NCI-H1092 (cell line): ENCODE data around the gene NUP214.

Experiments
- DNase-seq: peaks from one replicate; lab custom pipeline; 2025; lab: John Stamatoyannopoulos, UW

The NUP214 gene

DNA sequence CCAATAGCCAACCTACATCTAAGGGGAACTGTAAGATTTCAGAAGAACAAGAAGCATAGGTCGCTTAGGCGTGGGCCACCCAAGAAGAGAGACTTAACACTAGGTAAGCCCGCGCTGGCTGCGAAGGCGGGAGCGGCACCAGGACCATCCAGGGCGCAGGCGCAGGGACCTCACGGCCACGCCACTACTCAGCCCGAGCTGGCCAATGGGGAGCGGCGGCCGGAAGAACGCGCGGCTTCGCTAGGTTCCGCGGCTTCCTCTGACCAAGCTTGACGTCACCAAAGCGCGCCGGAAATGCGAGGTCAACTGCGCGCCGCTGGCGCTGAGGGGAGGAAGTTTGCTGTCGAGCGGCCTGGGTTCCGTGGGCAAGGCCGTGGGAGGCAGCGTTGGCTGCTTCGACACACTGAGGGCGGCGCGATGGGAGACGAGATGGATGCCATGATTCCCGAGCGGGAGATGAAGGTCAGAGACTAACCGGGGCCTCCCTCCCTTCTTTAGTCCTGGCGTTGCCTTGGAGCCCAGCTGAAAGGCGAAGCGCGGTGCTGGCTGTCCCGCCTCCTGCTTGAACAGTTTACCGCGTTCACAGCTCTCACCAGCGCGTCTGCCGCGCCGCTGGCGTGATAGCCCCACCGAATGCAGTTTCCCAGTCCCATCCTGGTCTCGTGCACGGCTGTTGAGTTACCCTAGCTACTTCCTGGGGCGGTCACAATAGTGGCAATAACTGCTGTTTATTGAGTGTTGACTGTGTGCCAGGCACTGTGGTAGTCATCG, at the start of gene NUP214:
NUP214 (plus strand) TSS at position 299 of the 771 bp plus-strand sequence; CDS start at position 418, 119 bp downstream.
- peak; percentile 98 for DNase-seq

DNA sequence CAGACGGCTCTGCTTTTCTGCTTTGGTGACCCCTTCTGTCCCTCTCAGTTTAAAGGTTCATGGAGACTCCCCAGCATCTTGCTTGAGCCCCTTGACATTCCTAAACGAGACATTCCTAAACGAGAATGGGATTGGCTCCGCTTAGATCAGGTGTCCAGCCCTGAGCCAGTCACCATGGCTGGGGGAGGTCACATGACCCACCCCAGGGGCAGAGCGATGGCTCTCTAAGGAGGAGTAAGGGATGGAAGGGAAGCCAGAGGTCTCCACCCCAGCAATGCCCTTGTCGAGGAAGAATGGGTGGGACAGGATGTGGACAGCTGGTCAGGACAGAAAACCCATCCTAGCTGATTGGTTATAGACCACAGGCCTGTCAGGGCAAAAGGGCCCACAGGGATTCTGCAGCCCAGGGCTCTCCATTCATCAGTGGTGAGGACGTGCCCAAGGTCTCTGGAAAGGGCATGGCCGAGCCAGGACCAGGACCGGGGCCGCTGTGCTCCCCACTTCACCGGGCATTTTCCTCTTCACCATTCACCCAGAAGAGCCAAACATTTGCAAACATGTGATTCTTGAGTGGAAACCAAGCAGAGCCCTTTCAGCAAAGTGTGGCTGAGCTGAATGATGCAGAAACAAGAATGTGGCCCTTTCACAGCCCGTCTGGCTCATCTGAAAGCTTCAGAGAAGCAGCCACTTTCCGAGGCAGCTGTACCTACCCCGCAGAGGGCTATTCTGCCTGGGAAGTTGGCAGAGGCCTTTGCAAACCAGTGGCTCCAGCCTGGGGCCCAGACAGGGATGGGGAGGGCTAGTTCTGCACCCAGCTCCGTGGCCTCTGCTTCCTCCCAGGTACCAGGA, 48.8 kb upstream of the NUP214 start:
- DNase-seq, result no peak

DNA sequence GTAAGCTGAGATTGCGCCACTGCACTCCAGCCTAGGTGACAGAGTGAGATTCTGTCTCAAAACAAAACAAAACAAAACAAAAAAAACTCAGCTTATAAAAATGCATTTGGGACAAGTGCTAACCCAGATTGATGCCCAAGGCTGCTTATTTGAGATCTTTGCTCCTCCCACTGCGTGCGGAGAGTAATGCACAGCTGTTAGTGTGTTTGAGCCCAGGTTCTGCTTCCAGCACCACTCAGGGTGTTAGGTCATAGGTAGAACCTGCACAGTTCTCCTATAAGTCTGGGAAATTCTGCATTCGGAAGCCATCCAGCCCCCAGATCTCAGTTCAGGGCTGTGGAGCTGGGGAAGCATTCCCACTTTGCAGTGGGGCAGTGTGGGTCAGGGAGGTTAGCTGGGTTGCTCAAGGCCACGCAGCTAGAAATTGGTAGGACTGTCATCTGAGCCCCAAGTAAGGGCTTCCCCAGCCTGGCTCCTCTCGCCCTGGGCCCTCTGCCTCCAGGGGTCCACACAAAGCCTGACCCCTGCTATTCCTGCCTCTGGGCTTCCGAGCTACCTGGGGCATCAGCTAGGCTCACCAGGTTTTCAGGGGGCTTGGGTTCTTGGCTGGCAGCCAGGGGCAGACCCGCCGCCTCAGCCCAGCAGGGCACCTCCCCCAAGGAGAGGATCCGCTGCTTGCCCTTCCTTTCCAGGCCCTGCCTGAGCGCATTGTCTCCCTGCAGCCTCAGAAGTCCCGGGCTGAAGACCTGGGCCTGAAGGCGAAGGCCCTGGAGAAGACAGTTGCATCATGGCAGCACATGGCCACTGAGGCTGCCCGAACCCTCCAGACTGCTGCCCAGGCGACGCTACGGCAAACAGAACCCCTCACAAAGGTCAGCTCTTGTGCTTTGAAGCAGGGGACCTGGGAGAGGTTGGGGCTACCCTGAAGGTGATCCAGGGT, 46.7 kb upstream of the NUP214 start:
- no peak for DNase-seq

DNA sequence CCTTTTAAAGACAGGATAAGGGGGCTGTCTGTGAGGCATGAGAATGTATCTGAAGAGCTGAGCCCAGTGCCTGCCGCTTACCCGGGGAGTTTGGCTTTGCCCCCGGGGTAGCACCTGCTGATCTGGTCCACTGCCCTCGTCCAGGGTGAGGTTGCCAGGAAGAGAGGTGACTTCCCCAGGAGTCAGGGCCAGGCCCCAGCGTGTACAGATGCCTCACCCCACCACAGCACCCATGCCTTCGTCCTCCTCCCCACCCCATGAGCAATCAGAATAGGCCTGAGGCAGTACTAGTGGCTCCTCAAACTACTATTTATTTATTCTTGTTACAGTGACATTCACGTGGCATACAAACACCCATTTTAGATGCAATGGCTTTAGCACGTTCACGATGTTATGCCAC, 44.8 kb upstream of the NUP214 start:
- no peak for DNase-seq

DNA sequence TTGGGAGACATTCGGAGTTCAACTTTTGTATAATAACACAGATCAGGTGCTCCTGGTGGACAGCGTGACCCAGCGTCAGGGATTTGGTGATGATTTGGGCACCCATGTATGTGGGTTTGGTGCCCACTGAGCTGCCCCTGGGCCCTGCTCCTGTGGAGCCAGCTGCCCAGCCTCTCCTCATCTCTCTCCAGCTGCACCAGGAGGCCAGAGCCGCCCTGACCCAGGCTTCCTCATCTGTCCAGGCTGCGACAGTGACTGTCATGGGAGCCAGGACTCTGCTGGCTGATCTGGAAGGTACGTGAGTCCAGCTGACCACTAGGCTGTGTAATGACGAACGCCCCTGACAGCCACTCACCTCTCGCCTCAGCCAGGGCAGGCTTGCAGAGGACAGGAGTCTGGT, 43.5 kb upstream of the NUP214 start:
- DNase-seq, result no peak

DNA sequence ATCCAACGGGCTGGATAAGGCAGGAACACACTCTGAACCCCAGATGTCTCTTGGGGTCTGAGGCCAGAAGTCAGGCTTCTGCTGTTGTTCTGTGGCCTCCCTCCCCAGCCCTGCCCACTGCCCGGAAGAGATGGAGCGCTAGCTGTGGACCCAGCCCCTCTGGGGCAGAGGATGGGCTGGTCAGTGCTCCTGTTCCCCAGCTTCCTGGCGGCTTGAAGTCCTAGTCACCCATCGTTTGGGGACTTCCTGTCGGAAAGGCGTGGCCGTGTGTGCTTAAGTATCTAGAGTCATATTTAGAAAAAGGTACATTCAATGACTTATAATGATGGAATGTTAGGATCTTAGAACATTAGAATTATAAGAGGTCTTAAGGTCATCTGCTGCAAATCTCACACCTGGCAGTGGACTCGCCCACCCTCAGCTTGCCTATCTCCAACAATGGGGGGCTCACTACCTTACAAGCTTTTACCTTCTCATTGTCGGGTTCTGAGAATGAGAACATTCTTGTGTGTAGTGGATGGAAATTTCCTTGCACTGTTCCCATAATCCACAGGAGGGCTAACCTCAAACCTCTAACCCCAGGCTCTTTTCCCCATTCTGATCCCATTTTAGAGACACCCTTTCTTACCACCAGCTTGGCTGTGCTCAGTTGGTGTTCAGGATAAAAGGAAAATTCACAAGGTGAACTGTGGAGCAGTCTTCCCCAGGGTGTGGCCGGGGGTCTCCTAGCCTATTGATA, 42.4 kb upstream of the NUP214 start:
- DNase-seq, result no peak

DNA sequence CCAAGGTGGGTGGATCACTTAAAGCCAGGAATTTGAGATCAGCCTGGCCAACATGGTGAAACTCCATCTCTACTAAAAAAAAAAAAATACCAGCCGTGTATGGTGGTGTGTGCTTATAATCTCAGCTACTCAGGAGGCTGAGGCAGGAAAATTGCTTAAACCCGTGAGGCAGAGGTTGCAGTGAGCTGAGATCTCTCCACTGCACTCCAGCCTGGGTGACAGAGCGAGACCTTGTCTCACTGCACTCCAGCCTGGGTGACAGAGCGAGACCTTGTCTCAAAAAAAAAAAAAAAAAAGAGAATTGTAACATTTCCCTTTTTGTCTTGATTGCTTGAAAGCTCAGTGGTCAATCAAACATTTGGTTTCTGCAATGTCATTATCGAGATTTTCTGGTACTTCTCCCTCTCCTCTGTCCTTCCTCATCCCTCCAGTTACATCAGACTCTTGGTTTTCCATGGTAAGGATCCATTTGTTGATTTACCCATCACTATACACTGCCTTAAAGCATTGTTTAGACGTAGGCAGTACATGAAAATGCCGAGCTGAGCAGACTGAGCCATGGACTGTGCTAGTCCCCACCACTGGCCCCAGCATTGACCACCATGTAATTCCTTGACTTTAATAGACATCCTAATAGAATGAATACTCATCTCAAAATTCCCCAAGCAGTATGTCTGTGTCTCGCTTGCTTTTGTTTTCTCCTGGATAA, 40.6 kb upstream of the NUP214 start:
- no peak for DNase-seq

DNA sequence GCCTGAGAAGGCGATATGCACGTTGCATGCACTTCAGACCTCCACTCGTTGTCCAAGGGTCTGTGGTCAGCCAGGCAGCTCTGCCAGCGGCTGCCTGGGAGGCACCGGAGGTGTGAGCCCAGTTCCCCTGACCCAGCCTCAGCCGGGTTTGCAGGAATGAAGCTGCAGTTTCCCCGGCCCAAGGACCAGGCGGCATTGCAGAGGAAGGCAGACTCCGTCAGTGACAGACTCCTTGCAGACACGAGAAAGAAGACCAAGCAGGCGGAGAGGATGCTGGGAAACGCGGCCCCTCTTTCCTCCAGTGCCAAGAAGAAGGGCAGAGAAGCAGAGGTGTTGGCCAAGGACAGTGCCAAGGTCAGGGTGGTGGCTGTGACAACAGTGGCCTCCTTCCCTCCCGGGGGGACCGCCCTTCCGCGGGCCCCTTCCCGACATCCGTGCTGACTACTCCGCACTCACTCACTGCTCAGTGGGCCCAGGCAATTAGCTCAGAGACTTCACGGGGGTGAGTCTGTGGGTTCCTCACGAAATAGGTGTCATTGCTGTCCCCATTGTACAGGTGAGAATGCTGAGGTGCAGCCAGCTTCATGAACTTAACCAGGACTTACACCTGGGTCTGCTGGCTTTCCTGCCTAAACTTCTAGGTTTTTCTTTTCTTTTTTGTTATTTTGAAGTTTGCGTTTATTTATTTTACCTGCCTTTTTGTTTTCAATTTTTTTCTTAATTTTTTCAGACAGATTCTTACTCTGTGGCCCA, 39.8 kb upstream of the NUP214 start:
- DNase-seq, result no peak

DNA sequence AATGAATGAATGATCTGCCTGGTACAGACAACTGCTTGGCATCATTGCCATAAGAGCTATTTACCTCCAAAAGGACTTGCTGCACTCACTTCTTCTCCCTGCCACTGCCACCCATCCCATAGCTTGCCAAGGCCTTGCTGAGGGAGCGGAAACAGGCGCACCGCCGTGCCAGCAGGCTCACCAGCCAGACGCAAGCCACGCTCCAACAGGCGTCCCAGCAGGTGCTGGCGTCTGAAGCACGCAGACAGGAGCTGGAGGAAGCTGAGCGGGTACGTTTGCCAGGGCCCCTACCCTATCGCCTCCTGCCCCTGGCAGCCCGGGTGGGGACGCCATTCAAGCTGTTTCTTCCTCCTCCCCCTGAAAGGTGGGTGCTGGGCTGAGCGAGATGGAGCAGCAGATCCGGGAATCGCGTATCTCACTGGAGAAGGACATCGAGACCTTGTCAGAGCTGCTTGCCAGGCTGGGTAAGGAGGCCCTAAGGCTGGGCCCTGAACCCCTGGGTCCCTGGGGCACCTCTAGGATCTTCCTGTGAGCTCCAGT, 38.0 kb upstream of the NUP214 start:
- peak; percentile 50 for DNase-seq

DNA sequence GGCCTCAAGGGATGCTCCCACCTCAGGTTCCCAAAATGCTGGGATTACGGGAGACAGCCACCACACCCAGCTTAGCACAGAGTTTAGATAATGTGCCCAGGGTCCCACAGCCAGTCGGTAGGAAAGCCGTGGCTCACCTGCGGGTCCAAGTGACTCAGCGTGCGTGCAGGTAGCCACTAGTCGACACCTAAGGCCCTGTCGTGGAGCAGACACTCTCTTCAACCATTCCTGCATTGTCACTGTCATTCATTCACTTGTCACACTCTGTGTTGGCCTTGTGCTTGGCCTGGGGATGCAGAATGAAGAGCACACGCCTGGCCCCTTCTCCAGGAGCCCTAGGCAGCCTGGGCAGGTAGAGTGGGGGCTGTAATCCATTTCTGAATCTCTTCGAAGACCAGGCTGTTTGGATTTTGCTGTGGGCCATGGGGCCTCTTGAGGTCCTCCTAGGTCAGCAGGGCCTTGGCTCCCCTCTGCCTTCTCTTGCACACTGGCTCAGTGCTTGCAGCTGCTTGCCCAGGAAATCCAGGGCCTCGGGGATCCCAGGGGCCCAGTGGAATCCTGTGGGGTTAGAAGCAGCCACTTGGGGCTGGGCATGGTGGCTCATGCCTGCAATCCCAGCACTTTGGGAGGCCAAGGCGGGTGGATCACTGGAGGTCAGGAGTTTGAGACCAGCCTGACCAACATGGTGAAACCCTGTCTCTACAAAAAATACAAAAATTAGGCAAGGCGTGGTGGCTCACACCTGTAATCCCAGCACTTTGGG, 35.2 kb upstream of the NUP214 start:
- no peak for DNase-seq

DNA sequence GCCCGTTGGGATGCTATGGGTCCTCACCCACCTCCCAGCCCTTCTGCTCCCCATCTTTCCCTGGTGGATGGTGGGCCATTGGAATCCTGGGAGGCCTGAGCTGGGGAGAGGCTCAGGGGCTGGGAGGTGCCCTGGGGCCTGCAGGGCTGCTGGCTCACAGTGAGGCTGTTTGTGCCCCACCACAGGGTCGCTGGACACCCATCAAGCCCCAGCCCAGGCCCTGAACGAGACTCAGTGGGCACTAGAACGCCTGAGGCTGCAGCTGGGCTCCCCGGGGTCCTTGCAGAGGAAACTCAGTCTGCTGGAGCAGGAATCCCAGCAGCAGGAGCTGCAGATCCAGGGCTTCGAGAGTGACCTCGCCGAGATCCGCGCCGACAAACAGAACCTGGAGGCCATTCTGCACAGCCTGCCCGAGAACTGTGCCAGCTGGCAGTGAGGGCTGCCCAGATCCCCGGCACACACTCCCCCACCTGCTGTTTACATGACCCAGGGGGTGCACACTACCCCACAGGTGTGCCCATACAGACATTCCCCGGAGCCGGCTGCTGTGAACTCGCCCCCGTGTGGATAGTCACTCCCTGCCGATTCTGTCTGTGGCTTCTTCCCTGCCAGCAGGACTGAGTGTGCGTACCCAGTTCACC, 33.9 kb upstream of the NUP214 start:
- DNase-seq, result peak; percentile 9

DNA sequence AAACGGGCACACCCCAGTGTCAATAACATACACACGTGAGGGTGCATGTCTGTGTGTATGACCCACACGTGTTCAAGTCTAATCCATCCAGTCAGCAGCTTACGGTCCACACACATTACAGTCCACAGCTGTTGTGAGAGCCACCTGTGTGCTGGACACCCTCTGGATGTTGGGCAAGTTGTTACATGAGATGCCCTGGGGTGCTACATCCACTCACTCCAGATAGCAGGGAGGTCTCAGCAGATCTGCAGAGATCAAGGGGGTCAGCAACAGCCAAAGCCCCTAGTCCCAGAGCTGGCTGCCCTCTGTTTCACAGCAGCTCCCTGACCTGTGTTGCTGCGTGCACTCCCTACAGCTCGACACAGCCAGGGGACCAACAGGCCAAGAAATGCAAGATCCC, 33.4 kb upstream of the NUP214 start:
- no peak for DNase-seq

DNA sequence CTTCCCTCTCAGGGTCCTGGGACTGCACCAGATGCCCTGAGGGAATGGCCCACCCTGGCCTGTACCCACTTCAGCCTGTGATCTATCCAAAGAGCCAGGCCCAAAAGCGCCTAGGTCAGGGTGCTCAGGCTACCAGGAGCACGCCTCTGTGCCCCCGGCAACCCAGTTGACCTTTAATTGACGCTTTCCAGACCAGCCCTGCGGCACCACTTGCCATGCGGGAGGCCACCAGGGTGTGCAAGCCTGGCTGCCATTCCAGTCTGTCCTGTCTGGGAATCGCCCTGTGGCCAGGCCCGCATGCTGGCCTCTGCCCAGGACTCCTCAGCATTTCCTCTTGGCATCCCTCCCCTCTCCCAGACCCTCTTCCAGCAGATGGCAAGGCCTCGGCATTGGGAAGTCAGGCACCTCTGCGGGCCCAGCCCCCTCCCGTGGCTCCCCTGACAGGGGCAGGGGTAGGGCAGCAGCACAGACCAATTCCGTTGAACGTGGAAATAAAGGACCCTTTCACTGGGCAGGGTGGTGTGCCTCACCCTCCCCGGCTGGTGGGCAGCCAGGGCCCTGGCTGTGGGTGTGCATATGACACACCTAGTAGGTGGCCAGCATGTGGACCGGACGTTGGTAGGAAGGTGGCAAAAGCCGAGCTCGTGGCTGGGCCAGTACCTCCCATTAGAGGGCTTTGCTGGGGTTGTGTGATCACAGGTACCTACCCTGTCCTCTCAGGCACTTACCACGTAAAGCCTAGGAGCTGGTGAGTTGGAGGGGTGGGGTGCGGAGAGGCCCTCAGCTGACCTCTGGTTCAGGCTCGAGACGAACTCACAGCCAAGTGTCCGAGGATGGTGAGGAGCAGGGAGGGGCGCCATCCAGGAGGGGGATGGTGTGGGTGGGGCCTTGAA, 32.6 kb upstream of the NUP214 start:
- DNase-seq, result no peak

DNA sequence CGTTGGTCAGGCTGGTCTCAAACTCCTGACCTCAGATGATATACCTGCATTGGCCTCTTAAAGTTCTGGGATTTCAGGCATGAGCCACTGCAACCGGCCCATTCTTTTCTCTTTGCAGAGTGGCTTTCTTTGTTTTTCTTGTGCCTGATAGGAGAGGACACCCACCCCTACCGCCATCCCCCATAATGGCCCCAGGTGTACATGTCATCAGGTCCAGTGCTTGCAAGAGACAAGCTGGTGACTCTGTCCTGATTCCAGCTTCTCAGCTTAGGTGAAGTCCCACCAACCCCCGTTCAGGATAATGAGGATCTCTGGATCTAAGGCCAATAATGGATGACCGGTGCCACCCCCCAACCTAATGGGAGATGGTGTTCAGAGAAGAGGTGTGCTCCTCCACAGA, 31.4 kb upstream of the NUP214 start:
- DNase-seq, result no peak

DNA sequence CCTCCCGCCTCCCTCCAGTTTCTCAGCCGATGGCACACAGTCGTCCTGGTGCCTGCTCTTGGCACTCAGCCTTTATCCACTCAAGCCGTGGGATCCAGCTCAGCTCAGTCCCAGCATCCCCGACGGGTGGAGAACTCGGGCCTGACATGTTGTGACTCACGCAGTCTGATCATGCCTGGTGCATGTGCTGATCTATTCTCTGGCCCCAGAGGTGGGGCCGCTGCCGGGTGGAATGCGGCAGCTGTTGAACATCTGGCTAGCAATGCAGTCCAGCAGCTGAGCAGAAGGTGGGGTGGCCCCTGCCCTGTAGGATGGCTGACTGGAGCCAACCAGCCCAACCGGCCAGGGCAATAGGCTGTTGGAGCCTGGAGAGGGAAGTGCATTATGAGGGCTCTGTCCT, 30.8 kb upstream of the NUP214 start:
- no peak for DNase-seq

DNA sequence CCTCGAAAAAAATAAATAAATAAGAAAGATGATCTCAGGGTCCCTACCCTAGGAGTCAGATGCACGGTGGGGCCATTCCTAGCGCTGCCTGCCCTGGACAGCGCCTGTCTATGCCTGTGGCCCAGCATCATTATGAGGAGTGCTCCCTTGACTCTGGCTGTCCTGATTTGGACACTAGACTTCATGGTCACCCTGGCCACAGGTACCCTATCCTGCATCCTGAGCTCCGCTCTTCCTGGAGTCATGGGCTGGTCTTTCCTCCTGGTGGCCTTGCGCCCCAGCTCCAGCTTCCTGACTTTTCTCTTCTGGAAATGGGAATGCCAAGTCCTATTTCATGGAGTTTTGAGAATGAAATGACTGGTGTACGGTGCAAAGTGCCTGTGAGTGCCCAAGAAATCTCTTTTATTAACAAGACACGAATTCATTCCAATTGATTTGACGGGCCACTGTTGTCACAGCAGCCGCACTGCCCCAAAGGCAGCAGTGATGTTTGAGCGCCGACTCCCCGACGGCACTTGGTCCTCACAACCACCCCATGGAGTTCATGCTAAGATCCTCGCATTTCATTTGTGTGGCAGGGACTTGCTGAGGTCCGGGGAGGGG, 29.6 kb upstream of the NUP214 start:
- DNase-seq, result no peak
